HG02981 (cell line): Measurements from ENCODE around the gene RPS4Y1.
A peak's percentile ranks its signal among the peaks of the same experiment; 100 is the strongest.
"Not testable (repeated sequence)": the region's sequence is repeated elsewhere in the genome, so short reads cannot be mapped to it uniquely, and the experiment has no call there.

ENCODE experiments used
- ATAC-seq: cut with Tn5 transposase; IDR thresholded peaks from one replicate; pipeline ENCODE4 v1.9.1; 2021; ENCODE audit warnings: mild to moderate bottlenecking, moderate library complexity; ENCODE audit not compliant: unreplicated experiment

Gene RPS4Y1

DNA sequence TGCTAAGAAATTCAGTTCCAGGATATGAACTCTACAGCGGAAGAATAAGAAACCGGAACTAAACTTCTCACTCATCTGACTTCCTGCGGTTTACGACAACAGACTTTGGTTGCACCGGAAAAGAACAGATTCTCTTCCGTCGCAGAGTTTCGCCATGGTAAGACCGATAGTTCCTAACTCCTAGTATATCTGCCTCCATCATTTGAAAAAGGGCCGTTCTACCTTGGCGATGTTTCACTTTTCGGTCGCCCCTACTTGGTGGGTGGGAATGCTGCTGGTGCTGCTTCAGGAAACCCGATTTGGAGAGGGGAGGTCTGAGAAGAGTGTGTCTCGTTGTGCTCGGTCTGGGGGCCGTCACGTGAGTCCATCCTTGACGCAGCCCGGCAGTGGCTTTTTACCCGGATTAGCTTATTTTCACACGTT is at the start of gene RPS4Y1:
Gene RPS4Y1, plus strand, starts transcription at position 132 of the 423 bp plus-strand sequence. Its CDS starts 23 bp downstream, at position 155.
- ATAC-seq: peak; percentile 94

DNA sequence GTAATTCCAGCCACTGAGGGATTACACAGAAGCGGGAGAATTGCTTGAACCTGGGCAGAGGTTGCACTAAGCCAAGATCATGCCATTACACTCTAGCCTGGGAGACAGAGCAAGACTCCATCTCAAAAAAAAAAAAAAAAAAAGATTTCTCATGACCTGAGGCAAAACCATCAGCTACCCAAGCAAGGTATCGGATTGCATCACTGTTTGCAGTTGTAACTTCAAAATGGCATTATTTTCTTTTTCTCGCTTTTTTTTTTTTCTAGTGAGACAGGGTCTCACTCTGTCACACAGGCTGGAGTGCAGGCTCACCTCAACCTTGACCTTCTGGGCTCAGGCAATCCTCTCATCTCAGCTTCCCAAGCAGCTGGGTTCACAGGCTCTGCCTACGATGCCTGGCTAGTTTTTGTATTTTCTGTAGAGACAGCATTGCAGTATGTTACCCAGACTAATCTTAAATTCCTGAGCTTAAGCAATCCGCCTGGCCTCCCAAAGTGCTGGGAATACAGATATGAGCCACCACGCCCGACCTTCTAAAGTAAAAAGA is 44.4 kb upstream of the RPS4Y1 start:
- ATAC-seq: no peak

DNA sequence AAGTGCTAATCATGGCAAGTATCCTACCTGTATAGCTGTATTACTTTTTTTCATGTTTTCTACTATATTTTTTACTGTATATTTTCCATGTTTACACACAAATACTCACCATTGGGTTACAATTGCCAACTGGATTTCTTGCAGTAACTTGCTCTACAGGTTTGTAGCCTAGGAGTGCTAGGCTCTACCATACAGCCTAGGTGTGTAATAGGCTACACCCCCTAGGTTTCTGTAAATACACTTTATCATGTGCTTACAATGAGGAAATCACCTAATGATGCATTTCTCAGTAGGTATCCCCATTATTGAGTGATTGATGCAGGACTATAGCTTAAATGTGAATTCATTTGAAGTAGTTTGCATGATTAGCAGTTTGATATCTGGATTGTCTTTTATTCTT is 43.4 kb upstream of the RPS4Y1 start:
- no peak for ATAC-seq

DNA sequence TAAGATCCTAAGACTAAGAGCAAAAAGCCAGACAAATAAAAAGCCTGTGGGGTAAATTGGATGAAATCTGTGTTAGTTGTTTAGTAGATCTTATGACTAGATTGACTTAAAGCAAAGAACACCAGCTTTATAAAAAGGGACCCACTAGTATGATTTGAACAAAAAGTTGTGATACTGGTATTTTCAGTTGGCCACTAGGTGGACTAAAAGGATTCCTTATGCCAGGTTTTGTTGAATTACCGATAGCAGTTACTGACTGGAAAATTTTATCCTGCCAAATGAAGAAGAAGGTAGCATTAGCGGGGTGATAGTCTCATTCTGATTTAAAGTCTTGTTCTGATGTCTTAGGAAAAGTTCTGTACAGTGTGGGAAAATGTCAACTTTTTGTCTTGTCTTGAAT is 41.2 kb upstream of the RPS4Y1 start:
- no peak for ATAC-seq

DNA sequence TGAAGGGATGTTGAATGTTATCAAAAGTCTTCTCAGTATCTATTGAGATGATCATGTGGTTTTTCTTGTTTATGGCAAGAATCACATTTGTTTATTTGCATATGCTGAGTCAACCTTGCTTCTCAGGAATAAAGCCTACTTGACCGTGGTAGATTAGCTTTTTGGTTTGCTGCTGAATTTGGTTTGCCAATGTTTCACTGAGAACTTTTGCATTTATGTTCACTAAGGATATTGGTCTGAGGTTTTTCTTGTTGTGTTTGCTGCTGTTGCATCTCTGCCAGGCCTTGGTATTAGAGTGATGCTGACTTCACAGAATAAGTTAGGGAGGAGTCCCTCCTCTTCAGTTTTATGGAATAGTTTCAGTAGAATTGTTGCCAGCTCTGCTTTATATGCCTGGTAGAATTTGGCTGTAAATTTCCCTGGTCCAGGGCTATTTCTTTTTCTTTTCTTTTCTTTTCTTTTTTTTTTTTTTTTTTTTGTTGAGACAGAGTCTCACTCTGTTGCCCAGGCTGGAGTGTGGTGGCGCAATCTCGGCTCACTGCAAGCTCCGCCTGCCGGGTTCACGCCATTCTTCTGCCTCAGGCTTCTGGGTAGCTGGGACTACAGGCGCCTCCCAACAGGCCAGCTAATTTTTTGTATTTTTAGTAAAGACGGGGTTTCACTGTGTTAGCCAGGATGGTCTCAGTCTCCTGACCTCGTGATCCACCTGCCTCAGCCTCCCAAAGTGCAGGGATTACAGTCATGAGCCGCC is 24.1 kb upstream of the RPS4Y1 start:
- ATAC-seq: not testable (repeated sequence)

DNA sequence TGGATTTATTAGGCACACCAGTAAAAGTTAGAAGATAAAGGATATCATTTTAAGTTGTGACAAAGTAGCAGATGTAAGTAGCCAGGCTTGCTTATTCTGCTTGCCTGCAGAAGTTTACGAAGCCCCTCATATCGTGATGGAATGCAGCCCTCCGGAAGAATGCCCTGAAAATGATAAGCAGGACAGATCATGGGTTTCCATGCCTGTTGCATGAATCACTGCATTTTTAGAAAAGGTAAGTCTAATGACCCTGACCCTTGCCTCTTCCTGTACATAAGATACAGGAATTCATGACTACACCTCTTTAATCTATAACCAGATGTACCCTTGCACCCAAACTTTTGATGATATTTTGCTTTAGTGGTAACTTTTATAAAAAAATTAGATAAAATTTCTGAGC is 16.9 kb upstream of the RPS4Y1 start:
- no peak for ATAC-seq

DNA sequence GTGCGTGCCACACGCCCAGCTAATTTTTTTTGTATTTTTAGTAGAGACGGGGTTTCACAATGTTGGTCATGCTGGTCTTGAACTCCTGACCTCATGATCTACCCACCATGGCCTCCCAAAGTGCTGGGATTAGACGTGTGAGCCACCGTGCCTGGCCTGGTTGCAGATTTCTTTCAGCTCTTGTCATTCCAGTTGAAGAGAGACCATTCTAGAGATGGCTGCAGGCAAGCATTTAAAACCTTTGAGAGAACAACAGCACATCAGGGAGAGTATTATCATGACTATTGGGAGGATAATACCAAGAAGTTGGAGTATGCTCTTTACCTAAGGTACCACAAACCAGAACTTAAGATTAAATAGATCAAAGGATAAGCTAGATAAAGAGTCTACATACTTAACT is 12.9 kb upstream of the RPS4Y1 start:
- ATAC-seq: no peak

DNA sequence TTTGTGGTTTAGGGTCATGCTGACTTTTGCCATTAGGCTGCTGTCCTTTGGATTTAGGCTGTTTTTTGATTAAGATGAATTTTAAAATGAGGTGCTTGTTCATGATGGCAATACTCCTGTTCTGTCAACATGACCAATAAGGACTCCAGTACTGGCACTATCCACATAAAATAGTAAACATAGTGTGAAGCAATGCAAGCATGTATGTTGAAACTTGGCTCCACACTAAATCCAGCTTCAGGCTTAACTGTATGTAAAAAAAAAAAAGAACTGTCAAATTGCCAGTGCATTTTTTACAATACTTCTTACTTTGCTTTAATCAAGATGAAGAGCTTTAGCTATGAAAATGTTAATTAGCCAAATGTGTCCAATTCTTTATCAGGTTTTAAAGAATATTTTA is 6.2 kb upstream of the RPS4Y1 start:
- no peak for ATAC-seq

DNA sequence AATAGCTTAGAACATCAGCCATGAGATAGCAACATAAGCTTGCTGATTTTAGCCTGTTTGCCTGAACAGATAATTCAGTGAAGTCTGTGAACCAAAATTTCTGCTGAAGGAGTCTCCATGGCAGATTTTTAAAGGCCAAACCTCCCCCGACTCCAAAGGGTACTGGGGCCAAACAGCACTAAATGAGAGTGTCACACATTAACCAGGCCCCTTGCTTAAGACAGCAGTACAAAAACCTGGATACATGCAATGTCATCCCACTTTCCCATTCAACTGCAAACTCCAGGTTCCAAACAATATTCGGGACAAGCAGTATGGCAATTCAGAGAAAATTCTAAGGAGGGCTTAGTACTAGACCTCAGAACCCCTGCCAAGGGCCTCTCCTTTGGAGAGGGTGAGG is 4.3 kb upstream of the RPS4Y1 start:
- no peak for ATAC-seq

DNA sequence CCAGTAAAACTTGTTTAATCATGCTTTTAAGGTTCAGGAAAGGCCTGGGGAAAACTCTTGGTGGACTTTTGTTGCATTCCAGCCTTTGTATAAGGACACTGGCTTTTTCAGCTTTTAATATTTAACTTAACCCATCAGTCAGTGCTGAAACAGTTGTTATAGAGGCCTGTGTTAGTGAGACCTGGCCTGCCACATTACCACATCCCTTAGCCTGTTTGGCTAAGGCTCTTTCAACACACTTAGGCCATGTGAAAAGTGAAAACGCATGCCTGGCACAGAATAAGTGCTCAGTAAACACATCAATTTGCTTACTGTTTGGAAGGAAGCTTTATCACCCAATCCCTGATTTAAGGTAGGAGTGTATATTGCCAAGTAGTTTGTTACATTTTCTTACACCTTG is 3.5 kb upstream of the RPS4Y1 start:
- ATAC-seq: no peak

DNA sequence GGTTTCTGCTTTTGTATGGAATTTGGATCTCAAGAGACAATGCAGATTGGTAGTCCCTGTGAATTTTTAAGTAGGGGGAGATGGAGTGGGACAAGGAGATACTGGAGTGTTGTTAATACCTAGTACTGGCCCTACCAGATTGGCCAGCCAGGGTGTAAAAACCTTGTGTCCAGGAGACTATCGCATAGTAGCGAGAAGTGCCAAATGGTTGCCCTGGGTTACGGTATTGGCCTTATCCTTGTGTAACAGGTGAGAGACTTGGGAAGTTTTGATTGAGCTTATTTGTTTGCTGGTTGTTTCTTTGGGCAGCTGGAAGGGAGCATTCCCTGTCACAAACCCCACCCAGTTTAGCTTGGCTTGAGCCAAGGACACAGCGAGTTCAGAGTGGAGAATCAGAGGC is 5.4 kb downstream of the RPS4Y1 start:
- ATAC-seq: no peak

DNA sequence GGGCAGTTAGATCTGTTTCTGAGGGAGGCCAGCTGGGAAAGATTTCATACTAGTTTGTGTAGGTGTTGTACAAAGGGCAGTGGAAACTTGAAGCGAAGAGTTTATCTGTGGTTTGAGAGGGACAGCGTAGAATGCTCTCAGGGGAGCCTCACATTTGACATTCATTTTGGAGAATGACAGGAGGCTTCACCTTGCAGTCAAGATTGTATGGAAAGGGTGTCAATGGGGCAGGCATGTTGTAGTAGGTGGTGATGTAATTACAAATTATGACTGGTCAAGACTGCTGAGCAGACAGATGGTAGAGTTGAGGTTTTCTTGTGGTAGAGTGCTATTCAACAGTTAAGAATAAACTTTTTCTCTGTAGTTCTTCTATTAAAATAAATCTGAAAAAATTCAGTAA is 7.0 kb downstream of the RPS4Y1 start:
- no peak for ATAC-seq

DNA sequence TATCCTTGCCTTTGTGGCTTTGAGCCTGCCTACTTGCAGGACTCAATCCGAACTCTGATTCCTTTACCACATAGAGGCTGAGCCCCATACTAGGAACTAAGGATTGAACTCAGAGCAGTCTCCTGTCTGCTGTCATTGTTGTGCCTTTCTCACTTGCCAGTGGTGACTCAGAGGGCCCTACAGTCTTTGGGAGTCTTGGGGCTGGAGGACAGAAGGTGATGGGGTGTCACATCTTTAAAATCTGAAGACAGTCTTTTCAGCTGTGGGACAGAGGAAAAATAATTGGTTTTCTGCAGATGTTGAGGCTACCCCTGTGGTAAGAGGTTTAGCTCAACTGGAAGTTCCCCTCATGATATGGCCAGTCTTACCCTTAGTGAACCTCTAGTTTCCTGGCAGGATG is 8.0 kb downstream of the RPS4Y1 start:
- ATAC-seq: no peak

DNA sequence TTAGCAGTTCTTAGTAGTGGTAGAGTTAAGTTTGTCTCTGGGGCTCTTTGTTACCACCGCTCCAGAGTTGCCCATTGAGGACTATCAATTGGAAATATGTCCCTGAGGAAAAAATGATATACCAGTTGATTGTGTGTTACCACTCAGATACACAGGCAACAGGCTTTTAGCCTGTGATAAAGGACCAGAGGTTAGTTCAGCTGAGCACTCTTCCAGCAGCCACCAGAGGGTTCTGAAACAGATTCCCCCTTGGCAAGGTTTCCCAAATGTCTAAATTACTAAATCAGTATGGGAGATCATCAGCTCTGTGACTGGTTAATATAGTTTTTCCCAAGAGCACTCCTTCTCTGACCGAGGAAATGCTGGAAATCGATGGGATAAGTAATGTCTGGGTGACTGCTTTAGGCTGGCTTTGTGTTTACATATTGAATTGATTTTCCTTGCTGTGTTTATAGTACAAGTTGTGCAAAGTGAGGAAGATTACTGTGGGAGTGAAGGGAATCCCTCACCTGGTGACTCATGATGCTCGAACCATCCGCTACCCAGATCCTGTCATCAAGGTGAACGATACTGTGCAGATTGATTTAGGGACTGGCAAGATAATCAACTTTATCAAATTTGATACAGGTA is 12.9 kb downstream of the RPS4Y1 start:
- ATAC-seq: no peak

DNA sequence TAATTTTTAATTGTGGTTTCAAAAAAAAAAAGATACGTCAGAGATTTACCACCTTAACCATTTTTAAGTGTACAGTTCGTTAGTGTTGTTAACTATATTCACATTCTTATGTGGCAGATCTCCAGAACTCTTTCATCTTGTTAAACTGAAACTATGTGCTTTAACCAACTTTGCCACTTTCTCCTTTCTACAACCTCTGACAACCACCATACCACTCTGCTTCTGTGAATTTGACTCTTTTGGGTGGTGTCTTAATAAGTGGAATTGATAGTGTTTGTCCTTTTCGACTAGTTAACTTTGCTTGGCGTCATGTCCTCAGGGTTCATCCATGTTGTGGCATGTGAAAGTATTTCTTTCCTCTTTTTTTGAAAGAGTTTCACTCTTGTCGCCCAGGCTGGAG is 15.7 kb downstream of the RPS4Y1 start:
- ATAC-seq: no peak

DNA sequence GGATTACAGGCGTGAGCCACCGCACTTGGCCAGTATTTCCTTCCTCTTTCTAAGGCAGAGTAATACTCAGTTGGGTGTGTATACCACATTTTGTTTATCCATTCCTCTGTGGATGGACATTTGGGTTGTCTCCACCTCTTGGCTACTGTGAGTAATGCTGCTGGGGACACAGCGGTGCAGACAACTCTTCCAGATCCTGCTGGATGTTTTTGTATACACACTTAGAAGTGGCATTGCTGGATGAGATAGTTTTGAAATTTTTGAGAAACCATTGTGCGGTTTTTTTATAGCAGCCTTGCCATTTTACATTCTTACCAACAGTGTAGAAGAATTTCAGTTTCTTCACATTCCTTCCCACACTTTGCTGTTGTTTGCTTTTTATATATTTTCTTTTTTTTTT is 16.3 kb downstream of the RPS4Y1 start:
- no peak for ATAC-seq

DNA sequence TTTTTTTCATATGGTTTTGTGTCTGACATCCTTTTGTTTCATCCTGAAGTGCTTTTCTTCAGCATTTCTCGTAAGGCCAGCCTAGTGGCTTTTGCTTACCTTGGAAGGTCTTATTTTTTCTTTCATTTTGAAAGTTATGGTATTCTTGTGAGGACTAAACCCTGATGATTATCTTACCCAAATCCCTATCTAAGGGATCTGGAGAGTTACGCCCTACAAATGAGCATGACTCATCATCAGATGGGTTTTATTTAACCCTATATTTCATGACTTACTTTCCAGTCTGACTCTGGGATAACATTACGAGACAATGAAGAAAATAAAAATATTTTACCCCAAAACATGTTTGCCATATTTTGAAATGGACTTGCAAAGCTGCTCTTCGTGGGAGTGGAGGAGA is 18.4 kb downstream of the RPS4Y1 start:
- no peak for ATAC-seq

DNA sequence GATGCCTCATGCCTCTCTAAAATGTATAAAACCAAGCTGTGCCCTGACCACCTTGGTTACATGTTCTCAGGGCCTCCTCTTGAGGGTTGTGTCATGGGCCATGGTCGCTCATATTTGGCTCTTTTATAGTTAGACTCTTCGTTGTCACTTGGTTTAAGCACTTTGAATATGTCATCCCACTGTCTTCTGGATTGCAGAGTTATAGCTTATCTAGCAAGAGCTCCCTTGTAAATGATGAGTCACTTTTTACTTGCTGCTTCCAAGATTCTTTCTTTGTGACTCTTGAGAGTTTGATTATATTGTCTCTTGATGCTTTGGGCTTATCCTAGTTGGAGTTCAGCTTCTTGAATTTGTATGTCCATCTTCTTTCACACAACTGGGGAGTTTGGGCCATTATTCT is 19.1 kb downstream of the RPS4Y1 start:
- no peak for ATAC-seq

DNA sequence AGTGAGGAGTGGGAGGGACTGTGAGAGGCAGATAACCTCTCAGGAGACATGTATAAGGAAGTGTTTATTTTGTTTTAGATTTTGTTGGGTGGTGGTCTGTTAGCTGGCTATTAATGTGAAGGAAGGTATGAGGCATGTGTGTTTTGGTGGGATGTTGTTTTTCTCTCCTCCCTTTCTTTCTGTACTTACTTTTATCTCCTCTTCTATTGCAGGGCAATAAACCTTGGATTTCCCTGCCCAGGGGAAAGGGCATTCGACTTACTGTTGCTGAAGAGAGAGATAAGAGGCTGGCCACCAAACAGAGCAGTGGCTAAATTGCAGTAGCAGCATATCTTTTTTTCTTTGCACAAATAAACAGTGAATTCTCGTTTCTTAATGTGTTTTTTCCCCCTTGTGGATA is 25.2 kb downstream of the RPS4Y1 start:
- no peak for ATAC-seq

DNA sequence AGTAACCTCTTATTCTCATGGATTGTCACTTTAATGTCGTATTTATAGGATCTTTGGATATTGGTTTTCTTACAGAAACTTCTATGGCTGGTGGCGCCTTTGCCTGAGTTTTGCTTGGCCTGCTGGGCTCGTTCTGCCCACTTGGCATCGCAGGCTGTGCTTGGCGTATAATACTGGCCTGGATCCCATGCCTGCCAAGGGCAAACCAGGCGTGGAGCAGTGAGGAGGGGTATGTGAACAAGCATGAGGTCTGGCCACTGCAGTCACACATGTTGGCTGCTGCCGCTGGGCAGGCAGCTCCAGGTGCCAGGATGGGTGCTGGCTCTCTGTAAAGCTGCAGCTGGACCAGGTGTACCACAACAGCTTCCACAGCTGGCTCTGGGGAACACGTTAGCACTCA is 26.1 kb downstream of the RPS4Y1 start:
- no peak for ATAC-seq

DNA sequence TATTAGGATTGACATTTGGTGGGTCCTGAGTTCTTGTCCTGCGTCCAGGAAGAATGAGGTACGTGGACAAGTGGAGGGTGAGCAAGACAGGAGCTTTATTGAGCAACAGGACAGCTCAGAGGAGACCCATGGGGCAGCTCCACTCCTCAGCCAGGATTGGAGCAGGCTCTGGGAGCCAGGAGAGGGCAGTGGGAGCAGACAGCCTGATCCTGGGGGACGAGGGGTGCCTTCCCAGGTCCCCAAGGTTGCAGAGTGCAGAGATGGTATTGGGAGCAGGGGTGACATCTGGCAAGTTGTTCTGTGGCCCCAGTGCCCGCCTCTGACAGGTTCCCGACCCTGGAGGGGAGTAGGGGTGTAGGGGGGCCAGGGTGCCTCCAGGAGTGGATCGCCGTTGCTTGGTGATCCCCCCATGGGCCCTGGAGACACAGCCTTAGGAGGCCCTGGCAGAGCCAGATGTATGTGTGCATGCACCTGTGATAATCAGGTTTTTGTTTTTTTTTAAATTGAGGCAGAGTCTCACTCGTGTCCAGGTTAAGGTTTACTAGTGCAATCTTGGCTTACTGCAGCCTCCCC is 26.7 kb downstream of the RPS4Y1 start:
- no peak for ATAC-seq

DNA sequence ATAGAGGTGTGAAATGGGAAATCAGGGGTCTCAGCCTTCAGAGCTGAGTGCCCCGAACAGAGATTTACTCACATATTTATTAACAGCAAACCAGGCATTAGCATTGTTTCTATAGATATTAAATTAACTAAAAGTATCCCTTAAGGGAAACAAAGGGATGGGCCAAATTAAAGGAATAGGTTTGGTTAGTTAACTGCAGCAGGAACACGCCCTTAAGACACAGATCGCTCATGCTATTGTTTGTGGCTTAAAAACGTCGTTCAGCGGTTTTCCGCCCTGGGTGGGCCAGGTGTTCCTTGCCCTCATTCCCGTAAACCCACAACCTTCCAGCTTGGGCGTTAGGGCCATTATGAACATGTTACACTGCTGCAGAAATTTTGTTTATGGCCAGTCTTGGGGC is 30.8 kb downstream of the RPS4Y1 start:
- ATAC-seq: not testable (repeated sequence)
